Right atrium auricular region (tissue), 2 donors: Measurements from ENCODE around the gene SMG6. TPM values are rescaled to one million over a fixed set of nuclear protein-coding genes. Genes with fewer than 3 reads are reported as not detected.

Experiments used
- DNase-seq: peaks from one replicate; pipeline ENCODE4 v3.0.0-alpha.2; 2019; ENCODE audit warnings: low spot score
- H3K27ac ChIP-seq, 2 donors: fragments of 200-600 bp; sonication (generic); 1 replicate in 1 of 2; 2 replicates in 1 of 2; pipeline ENCODE4 v1.5.1; 2016 to 2019
- H3K27me3 ChIP-seq, 2 donors: fragments of 200-600 bp; sonication (generic); one replicate each; pipeline versions ENCODE4 v1.5.1 to v1.6.0; 2017 to 2019
- H3K36me3 ChIP-seq: fragments of 200-600 bp; sonication (generic); one replicate; pipeline ENCODE4 v1.5.1; 2016
- H3K4me1 ChIP-seq, 2 donors: fragments of 200-600 bp; sonication (generic); one replicate each; pipeline versions ENCODE4 v1.5.1 to v1.6.0; 2017 to 2019
- H3K4me3 ChIP-seq, 2 donors: fragments of 200-600 bp; sonication (generic); 1 replicate in 1 of 2; 2 replicates in 1 of 2; pipeline ENCODE4 v1.5.1; 2017 to 2019; ENCODE audit warnings: mild to moderate bottlenecking in 1 of 2, moderate library complexity in 1 of 2
- H3K9me3 ChIP-seq, 2 donors: fragments of 200-600 bp; sonication (generic); one replicate each; pipeline ENCODE4 v1.5.1; 2019
- CTCF ChIP-seq, 2 donors: fragments of 200-600 bp; sonication (generic); IDR thresholded peaks; one replicate each; pipeline ENCODE4 v1.5.1; 2019; ENCODE audit warnings: antibody characterized with exemption in 2 of 2
- total RNA-seq, 2 donors: library from RNA; depleted of rRNA; stranded (reverse); fragments of >200 nt; gene quantifications; one replicate each; pipeline ENCODE4 v1.1.0, GENCODE V29; 2016

Gene SMG6
- total RNA-seq, 2 donors from 2014 or later, result 18.2 to 29.3 TPM

- no peak for DNase-seq
- Histone ChIP-seq H3K9me3 (no peaks in the 10 kb centered on the region), H3K4me1 (peaks cover 0 to 43% of the 10 kb centered on the region in 2 donors), H3K27me3 (no peaks in the 10 kb centered on the region), H3K27ac (no peak overlapping the region), H3K4me3 (no peak overlapping the region), H3K36me3 (no peaks in the 10 kb centered on the region)
- TF ChIP-seq CTCF (IDR thresholded peaks at IDR 0.05), result no peak
Measured at GRCh38 chr17:2194889-2195335, 108.7 kb downstream of the SMG6 start.

- peaks cover 0 to 57% of the 10 kb centered on the region in 2 donors for H3K4me1 ChIP-seq
- TF ChIP-seq CTCF (IDR thresholded peaks at IDR 0.05), result no peak
- DNase-seq, result no peak
- no peaks in the 10 kb centered on the region for H3K36me3 ChIP-seq
- no peaks in the 10 kb centered on the region for H3K27me3 ChIP-seq
- peak overlapping the region; percentile 17 to 49 for H3K27ac ChIP-seq
- no peak overlapping the region for H3K4me3 ChIP-seq
- no peaks in the 10 kb centered on the region for H3K9me3 ChIP-seq
Measured at GRCh38 chr17:2192367-2193057, 111.1 kb downstream of the SMG6 start.

- H3K9me3 ChIP-seq, result no peaks in the 10 kb centered on the region
- peaks cover 0 to 57% of the 10 kb centered on the region in 2 donors for H3K4me1 ChIP-seq
- H3K27ac ChIP-seq, result peak overlapping the region; percentile 17 to 49
Measured at GRCh38 chr17:2191785-2192184, 111.8 kb downstream of the SMG6 start.

GRCh38 chr17:2191227-2191626 is 112.4 kb downstream of the SMG6 start:
- Histone ChIP-seq H3K36me3 (peaks cover 8% of the 10 kb centered on the region), H3K4me1 (peaks cover 0 to 57% of the 10 kb centered on the region in 2 donors), H3K27ac (peak overlapping the region; percentile 17 to 83), H3K27me3 (no peaks in the 10 kb centered on the region), H3K4me3 (no peak overlapping the region), H3K9me3 (no peaks in the 10 kb centered on the region)
- TF ChIP-seq CTCF (IDR thresholded peaks at IDR 0.05), result no peak
- no peak for DNase-seq

More at GRCh38 chr17:2191785-2192184, 111.8 kb downstream of the SMG6 start:
- H3K36me3 ChIP-seq, result peaks cover 2% of the 10 kb centered on the region
- no peaks in the 10 kb centered on the region for H3K27me3 ChIP-seq
- no peak for TF ChIP-seq CTCF (IDR thresholded peaks at IDR 0.05)
- no peak overlapping the region for H3K4me3 ChIP-seq
- DNase-seq, result no peak

GRCh38 chr17:2190014-2190413 is 113.6 kb downstream of the SMG6 start:
- H3K4me1 ChIP-seq, result peaks cover 0 to 49% of the 10 kb centered on the region in 2 donors
- no peak for TF ChIP-seq CTCF (IDR thresholded peaks at IDR 0.05)
- H3K9me3 ChIP-seq, result no peaks in the 10 kb centered on the region
- H3K36me3 ChIP-seq, result peaks cover 8% of the 10 kb centered on the region
- no peak overlapping the region for H3K4me3 ChIP-seq
- DNase-seq, result no peak
- H3K27me3 ChIP-seq, result no peaks in the 10 kb centered on the region
- peak overlapping the region; percentile 60 to 83 for H3K27ac ChIP-seq
